Left lung (tissue), 10 donors: ENCODE data around the gene GAB3. TPM values are rescaled to one million over a fixed set of nuclear protein-coding genes. Genes with fewer than 3 reads are reported as not detected.

ENCODE experiments used
- ATAC-seq: fragments of 200-7000 bp; cut with Tn5 transposase; one replicate; pipeline ENCODE4 v1.9.1; 2020; ENCODE audit warnings: moderate library complexity
- DNase-seq, 4 donors: peaks; one replicate each; pipeline ENCODE4 v3.0.0-alpha.2; 2013 to 2020
- H3K27ac ChIP-seq, 2 donors: fragments of 200-600 bp; sonication (generic) in 1 of 2; one replicate each; pipeline versions ENCODE4 v1.5.0 to v1.8.0; 2020 to 2021
- H3K27me3 ChIP-seq, 2 donors: fragments of 200-600 bp; sonication (generic) in 1 of 2; one replicate each; pipeline versions ENCODE4 v1.5.0 to v1.8.0; 2020 to 2021
- H3K36me3 ChIP-seq, 2 donors: fragments of 200-600 bp; sonication (generic) in 1 of 2; one replicate each; pipeline versions ENCODE4 v1.5.0 to v1.8.0; 2020 to 2021
- H3K4me1 ChIP-seq, 2 donors: fragments of 200-600 bp; one replicate each; pipeline ENCODE4 v1.8.0; 2021
- H3K4me3 ChIP-seq, 2 donors: fragments of 200-600 bp; sonication (generic) in 1 of 2; one replicate each; pipeline versions ENCODE4 v1.5.0 to v1.8.0; 2020 to 2021; ENCODE audit warnings: mild to moderate bottlenecking in 1 of 2
- H3K9me3 ChIP-seq, 2 donors: fragments of 200-600 bp; sonication (generic) in 1 of 2; one replicate each; pipeline versions ENCODE4 v1.5.0 to v1.8.0; 2020 to 2021
- intact Hi-C, 2 donors: fragments of 100-400 bp; cut with DNase I; formaldehyde crosslinking; loops; one replicate each; pipeline versions ENCODE4 v1.11.2 to v1.14.2; 2022
- polyA plus RNA-seq, 6 donors: library from polyadenylated mRNA; unstranded; fragments of 120-200 nt; gene quantifications; one replicate each; pipeline ENCODE4 v1.2.1, GENCODE V29; 2013; ENCODE audit not compliant: insufficient read length in 6 of 6
- total RNA-seq, 2 donors: library from RNA; stranded (reverse); fragmentation: NEBNext Ultra II Directional; extraction: Animal tissue kit (Norgen Biotek cat#: 25700); gene quantifications; one replicate each; pipeline ENCODE4 v1.2.1, GENCODE V29; 2021
- TF ChIP-seq, protein P1 (sequence below), 2 donors: fragments of 200-600 bp; sonication (generic) in 1 of 2; IDR thresholded peaks; one replicate each; pipeline versions ENCODE4 v1.5.0 to v1.8.0; 2021; ENCODE audit warnings: antibody characterized with exemption in 2 of 2
- donor health status: DM: no; HTN: yes; CAD: no.
- donor health status: DM: no; HTN: no; CAD: no.

Gene GAB3
- total and polyA plus RNA-seq, 8 donors: 6.6 to 15.0 (median 7.8) TPM

DNA sequence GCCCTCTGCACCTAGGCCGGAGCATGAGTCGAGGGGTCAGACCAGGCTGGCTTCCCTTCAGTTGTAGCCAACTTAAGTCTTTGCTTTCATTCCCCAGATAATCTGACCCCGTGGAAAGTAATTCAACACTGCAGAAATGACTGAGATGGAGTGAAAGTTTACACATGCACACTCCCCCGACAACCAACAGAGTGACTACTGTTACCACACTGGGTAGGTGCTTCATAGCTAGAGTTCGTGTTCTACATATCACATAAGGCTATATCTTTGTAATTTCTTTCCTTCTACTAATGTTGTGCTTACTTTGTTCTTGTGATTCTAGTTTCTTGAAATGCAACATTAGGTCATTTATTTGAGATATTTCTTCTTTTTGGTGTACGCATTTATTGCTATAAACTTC lies 90.3 kb downstream of the GAB3 start:
- intact Hi-C loops: no loop called here
- Histone ChIP-seq H3K36me3 (no peaks in the 10 kb centered on the region), H3K27ac (no peak overlapping the region), H3K9me3 (no peaks in the 10 kb centered on the region), H3K4me3 (no peak overlapping the region), H3K27me3 (no peaks in the 10 kb centered on the region), H3K4me1 (no peaks in the 10 kb centered on the region)
- TF ChIP-seq, protein P1, sequence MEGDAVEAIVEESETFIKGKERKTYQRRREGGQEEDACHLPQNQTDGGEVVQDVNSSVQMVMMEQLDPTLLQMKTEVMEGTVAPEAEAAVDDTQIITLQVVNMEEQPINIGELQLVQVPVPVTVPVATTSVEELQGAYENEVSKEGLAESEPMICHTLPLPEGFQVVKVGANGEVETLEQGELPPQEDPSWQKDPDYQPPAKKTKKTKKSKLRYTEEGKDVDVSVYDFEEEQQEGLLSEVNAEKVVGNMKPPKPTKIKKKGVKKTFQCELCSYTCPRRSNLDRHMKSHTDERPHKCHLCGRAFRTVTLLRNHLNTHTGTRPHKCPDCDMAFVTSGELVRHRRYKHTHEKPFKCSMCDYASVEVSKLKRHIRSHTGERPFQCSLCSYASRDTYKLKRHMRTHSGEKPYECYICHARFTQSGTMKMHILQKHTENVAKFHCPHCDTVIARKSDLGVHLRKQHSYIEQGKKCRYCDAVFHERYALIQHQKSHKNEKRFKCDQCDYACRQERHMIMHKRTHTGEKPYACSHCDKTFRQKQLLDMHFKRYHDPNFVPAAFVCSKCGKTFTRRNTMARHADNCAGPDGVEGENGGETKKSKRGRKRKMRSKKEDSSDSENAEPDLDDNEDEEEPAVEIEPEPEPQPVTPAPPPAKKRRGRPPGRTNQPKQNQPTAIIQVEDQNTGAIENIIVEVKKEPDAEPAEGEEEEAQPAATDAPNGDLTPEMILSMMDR (IDR thresholded peaks at IDR 0.05): no peak
- no peak for ATAC-seq
- no peak for DNase-seq

DNA sequence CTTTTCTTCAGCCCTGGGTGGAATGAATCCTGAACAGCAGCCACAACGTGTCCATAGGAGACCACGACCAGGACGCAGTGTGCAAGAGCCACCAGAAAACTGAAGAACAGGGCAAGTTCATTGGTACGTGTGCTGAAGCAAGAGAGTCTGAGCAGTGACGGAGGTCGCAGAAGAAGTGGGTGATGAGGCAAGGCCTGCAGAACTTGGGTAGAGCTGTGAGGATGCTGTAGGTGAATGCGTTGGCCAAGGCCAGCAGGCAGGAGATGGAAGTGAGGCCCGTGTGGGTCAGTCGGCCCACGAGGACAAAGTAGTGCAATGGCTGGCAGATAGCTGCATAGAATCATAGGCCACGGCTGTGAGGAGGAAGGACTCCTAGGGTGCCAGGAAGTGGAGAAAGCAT lies 91.9 kb downstream of the GAB3 start:
- H3K4me1 ChIP-seq: no peaks in the 10 kb centered on the region
- no peak for DNase-seq
- H3K4me3 ChIP-seq: no peak overlapping the region
- H3K27ac ChIP-seq: no peak overlapping the region
- ATAC-seq: no peak
- H3K27me3 ChIP-seq: no peaks in the 10 kb centered on the region
- intact Hi-C loops: no loop called here
- no peaks in the 10 kb centered on the region for H3K36me3 ChIP-seq
- TF ChIP-seq, protein P1 (IDR thresholded peaks at IDR 0.05): no peak
- H3K9me3 ChIP-seq: no peaks in the 10 kb centered on the region

DNA sequence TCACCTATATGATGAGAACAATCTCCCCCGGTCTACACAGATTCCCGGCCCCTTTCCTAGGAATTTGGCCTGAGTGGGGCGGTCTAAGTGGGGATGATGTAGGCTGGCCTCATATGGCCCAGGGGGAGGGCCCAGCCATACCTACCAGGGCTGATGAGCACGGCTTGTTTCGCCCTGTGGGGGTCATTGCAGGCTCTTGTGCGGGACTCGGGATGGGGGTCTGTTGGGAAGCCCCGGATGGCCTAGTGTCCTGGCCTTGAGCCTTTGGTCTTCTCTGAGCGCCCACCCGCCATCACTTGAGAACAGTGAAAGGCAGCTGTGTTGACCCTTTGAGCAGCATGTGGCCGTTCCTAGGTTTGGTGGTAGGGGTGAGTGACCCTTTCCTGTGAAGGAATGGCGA lies 92.7 kb downstream of the GAB3 start:
- DNase-seq: no peak
- intact Hi-C loops: no loop called here
- H3K27me3 ChIP-seq: no peaks in the 10 kb centered on the region
- H3K9me3 ChIP-seq: no peaks in the 10 kb centered on the region
- no peak overlapping the region for H3K27ac ChIP-seq
- no peaks in the 10 kb centered on the region for H3K4me1 ChIP-seq
- no peak for ATAC-seq
- no peak overlapping the region for H3K4me3 ChIP-seq
- TF ChIP-seq, protein P1 (IDR thresholded peaks at IDR 0.05): no peak
- H3K36me3 ChIP-seq: no peaks in the 10 kb centered on the region

DNA sequence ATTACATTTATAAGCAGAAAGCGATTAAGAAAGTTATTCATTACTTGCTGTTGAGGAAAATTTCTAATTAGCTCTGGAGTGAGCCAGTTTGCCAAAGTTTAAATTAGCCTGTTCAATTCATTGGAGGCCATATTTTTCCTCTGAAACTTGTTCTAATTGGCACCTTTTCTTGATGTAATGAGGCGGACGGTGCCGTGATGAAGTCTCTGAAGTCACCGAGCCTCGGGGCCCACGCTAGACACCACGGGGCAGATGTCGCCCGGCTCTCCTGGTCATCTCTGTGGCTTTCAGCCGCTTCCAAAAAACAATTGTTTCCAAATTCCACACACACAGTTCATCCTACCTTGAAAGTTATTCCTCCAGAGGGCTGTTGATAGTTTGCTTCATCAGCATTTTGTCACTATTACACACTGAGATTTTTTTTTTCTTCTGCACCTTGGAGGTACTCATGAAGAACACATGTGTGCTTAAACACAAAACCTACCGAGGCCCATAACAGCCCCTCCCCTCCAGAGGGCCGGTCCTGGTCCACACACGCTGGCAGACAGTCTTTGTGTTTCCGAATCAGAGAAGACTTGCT lies 93.6 kb downstream of the GAB3 start:
- no peak for DNase-seq
- no peaks in the 10 kb centered on the region for H3K27me3 ChIP-seq
- TF ChIP-seq, protein P1 (IDR thresholded peaks at IDR 0.05): no peak
- no peak for ATAC-seq
- H3K4me1 ChIP-seq: no peaks in the 10 kb centered on the region
- H3K9me3 ChIP-seq: no peaks in the 10 kb centered on the region
- H3K4me3 ChIP-seq: no peak overlapping the region
- H3K36me3 ChIP-seq: no peaks in the 10 kb centered on the region
- H3K27ac ChIP-seq: no peak overlapping the region
- intact Hi-C loops: no loop called here

DNA sequence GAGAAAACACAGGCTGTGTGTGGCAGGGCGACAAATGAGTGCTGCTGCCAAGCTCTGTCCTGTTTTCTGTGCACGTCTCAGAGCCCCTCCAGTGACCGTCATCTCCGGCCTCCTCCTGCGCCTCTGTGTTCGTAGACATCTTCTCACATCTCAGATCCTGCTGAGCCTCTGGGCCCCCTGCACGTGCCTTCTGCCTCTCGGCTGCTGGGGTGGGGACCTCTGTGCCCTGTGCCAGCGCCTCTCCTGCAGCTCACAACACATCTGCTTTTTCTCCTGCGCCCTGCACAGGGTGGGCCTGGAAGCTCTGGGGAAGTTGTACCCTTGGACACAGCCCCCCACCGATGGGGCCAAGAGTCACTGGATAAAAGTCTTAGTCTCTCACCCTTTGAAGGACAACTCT lies 95.1 kb downstream of the GAB3 start:
- DNase-seq (no peak), ATAC-seq (no peak)
- no peaks in the 10 kb centered on the region for H3K9me3 ChIP-seq
- no peak overlapping the region for H3K27ac ChIP-seq
- TF ChIP-seq, protein P1 (IDR thresholded peaks at IDR 0.05): no peak
- H3K4me1 ChIP-seq: no peaks in the 10 kb centered on the region
- H3K27me3 ChIP-seq: no peaks in the 10 kb centered on the region
- H3K4me3 ChIP-seq: no peak overlapping the region
- intact Hi-C loops: no loop called here
- H3K36me3 ChIP-seq: no peaks in the 10 kb centered on the region
